ENCODE results near the gene TAS2R16.

The TAS2R16 gene, protein sequence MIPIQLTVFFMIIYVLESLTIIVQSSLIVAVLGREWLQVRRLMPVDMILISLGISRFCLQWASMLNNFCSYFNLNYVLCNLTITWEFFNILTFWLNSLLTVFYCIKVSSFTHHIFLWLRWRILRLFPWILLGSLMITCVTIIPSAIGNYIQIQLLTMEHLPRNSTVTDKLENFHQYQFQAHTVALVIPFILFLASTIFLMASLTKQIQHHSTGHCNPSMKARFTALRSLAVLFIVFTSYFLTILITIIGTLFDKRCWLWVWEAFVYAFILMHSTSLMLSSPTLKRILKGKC

DNA sequence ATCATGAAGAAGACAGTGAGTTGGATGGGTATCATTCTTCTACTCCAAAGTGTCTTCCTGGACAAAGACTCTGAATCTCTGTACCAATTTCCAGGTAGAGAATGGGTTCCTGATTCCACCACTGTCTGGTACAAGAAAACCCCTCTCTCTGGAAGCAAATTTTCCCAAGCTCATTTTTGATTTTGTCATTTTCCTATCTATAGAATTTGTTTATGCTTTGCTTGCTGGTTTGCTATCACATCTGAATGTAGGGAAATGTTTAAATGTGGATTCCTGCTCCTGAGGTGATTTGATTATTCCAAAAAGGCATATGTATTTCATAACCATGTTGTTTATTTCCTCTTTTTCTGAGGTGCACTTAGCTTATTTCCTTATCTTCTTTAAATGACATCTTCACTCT is at the start of gene TAS2R16:
Gene TAS2R16 (minus strand): TSS at position 101 of the 400 bp plus-strand sequence. CDS start 66 bp downstream, at position 35.
- DNase-seq (ENCODE audit: low read depth, low spot score) = no peak

DNA sequence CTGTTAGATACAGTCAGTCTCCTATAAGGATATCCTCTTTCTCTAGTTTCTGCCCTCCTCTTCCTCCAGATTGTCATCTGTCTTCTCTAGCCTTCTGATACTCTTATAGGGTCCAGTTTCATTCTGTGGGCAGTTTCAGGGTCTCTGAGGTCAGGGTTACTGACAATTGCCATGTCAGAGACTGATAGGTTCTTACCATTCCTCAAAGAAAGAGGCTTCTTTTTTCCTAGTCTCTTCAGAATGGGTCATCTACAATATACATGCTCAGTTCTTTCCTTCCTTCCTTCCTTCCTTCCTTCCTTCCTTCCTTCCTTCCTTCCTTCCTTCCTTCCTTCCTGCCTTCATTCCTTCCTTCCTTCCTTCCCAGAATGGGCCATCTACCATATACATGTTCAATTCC is 48.1 kb upstream of the TAS2R16 start:
- no peak for DNase-seq (ENCODE audit: low read depth, low spot score)

DNA sequence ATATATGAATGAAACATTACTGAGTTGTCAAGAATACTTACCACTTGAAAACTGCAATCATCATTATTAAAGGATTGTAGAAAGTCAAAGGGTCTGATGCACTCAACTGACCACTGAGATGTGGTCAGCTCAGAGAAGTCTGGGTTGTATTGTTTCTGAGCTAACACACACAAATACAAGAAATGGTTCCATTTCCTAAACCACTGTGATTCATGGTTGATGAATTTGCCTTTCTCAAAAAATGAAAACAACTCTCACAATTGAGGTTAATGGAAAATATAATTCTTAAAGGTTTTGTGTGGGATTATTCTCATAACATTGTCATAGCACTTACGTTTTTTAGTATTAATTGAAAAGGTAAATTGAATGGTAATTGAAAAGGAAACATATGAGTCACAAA is 45.6 kb upstream of the TAS2R16 start:
- no peak for DNase-seq (ENCODE audit: low read depth, low spot score)

DNA sequence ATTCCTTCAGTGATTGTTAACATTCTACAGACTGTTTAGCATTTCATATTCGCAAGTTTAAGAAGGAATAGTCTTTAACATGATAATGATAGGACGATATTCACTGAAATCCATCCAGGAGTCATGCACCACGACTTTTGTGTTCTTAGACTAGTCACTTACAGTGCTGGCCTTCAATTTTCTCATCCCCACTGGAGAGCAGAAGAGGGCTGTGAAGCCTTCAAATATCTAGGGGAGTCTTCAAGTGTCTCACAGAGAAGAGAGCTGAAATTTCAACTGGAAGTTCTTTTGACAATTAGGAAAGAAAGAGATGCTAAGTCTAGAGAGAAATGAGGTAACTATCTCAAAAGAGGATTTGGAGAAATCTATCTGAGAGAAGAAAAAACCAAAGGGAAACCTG is 43.8 kb upstream of the TAS2R16 start:
- no peak for DNase-seq (ENCODE audit: low read depth, low spot score)

DNA sequence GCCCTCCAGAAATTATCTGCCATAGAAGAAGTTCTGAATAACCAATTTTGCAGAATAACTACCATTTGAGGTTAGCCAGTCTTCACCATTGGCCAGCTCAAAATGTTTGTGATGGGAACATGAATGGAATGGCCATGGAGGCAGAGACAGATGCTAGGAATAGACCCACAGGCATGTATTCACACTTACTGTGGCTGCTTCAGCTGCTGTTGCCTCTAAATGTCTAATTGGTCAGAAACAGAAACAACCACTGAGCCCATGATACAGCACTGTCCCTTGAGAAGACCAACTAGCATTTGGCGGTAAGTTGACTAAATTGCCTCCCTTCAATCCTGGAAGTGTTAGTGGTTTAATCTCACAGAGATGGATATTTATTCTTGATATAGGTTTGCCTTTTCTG is 38.6 kb upstream of the TAS2R16 start:
- DNase-seq (ENCODE audit: low read depth, low spot score) = no peak

DNA sequence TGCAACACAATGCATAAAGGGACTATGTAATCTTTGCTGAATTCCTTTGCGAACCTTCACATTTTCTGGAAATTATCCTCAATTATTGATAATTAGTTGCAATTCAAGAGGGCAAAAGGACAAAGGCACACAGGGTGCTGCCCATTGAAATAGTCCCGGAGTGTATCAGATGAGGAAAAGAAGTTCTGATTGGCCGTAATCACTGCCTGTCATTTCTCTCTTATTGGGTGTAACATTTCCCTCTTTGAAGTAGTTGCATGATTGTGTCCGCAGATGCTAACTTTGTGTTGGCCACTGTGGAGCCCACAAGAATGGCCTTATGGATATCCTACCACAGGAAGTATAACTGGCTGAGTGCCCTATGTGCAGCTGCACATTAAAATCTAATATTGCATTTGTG is 35.1 kb upstream of the TAS2R16 start:
- no peak for DNase-seq (ENCODE audit: low read depth, low spot score)

DNA sequence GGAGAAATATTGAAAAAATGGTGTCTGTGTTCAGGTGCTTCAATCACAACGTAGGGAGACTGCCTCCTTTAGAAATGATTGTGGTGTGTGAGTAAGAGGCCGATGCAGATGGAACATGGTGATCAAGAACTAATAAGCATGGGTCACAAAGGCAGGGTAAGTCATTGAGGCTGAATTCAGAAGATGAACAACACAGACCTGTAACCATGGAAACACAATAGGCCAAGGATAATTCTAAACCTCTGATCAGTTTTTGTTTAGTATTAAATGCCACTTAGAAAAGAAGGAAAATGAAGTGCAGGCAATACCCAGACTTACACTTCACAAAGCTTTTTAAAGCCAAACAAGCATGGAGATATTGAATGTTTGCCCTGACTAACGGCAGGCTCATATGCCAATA is 32.8 kb upstream of the TAS2R16 start:
- no peak for DNase-seq (ENCODE audit: low read depth, low spot score)

DNA sequence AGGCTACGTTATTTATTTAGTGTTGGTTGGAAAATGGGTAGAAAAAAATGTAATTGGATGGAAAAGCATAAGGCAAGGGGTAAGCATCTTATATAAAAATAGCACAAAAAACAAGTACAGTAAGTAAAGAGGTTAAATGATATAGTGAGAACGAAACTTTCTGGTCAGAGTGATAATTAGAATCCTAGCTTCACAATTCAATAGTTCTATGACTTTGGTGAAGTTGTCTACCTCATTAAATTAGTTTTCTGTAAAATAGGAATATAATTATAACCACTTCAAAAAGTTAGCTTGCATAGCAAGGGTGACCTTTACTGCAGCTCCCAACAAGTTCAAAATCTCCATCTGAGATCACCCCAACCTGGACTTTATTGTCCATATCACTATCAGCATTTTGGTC is 30.8 kb upstream of the TAS2R16 start:
- no peak for DNase-seq (ENCODE audit: low read depth, low spot score)

DNA sequence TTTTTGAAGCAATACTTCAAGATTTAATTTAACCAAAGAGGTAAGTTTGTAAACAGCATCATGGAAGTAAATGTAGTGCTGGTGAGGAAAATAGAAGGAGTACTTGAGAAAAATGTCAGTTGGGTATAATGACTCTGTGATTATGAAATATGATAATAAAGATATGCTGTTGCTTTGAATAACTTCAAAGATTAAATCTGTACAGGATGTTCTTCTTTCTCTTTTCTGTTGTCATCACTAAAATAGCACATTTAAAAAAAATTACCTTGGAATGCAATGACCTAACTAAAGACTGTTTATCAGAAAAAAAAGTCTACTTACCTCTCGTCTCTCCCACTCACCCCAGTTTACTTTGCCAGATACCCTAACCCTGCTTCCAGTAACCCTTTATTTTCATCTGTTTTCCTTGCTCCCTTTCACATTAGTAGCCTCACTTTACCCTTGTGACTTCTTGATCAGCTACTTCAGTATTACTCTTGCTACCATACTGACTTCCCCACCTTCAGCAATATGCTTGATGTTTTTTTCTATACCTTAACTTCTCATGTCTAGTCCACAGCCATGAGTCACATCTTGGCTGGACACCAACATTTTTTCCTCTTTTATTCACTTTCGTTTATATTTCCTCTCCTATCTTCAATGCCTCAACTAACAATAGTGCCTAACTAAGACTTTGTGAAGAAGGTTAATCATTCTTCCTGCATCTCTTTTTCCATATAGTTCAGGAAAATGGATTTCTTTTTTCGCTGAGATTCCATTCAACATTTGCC is 29.7 kb upstream of the TAS2R16 start:
- no peak for DNase-seq (ENCODE audit: low read depth, low spot score)

DNA sequence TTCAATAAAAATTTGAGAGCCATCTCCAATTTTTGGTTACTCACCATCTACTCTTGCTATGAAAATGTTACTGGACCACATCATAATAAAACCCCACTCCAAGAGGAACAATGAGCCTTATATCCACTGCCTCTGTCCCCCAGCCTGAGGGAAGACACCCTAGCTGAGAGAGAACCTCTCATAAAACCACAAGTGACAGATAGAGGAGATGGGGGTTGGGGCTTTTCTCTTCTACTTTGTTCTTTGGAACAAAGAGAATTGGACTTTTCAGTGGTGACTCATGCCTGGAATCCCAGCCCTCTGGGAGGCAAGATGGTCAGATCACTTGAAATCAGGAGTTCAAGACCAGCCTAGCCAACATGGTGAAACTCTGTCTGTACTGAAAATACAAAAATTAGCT is 27.6 kb upstream of the TAS2R16 start:
- DNase-seq (ENCODE audit: low read depth, low spot score) = no peak

DNA sequence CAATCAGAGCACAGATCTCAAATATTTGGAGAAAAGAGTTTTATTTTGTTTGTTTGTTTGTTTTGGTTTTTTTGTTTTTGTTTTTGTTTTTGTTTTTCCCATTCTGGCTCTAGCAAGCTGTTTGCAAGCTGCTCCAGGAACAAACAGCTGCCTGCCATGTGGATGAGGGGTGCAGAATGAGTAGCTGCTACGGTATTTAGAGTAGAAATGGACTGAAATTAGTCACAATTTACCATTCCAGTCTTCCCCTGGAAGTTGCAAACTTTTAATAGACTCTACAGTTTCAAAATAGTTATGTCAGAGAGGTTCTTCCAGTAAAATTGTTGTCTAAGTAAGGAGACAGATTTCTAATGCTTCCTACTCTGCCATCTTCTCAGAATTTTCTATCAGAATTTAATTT is 27.1 kb upstream of the TAS2R16 start:
- DNase-seq (ENCODE audit: low read depth, low spot score) = no peak

DNA sequence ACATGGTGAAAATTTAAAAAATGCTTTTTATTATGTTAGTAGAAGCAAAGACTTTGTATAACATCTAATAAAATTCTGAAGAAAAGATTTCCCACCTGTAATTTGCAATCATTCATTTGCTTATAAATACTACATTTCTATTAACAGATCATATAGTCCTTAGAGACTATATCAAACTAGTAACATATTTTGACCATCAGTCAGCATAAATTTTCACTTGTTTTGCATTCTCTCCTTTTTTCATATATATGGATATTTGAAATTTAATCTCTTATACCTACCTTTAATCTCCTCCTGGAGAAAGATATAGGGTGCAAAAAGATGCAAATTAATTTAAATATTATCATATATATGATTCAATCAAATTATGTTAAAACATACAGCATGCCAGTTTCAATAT is 16.9 kb upstream of the TAS2R16 start:
- no peak for DNase-seq (ENCODE audit: low read depth, low spot score)

DNA sequence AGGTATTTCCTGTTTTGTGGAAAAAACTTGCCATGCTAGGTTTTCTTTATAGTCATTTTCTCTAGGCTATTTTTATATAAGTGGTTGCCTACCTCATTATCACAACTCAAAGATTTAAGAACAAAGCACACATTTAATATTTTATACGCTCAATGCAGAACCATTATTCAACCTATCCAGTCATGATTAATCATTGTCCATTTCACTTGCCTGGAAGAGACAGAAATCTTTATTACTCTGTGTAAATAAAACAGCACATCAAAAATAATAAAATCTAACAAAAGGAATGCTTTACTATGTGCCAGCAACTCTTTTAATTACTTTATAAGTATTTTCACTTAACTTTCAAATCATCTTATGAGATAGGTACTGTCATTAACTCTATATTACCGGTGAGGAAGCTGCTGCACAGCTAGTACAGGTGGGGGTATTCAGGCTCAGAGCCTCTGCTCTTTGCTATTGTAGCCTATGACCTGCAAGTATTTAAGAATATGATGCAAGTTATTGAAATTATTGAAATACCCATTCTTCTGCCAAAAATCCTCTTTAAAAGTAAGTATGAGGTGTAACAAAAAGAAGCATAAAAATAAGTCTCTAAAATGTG is 16.4 kb upstream of the TAS2R16 start:
- DNase-seq (ENCODE audit: low read depth, low spot score) = no peak

DNA sequence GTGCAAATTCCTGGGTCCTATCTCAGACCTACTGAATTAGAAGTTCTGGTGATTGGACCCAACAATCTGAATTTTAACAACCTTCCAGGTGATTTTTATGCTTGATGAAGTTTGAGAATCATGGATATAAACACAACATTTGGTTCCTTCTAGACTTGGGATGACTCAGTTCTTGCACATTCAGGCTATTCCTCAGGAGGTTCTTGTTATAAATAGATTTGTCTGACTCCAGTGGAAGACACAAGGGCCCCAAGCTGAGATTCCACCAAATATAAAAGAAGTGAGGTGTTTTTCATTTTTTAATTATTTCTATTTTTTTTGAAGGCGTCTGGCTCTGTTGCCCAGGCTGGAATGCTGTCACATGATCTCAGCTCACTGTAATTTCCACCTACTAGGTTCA is 9.4 kb upstream of the TAS2R16 start:
- no peak for DNase-seq (ENCODE audit: low read depth, low spot score)

DNA sequence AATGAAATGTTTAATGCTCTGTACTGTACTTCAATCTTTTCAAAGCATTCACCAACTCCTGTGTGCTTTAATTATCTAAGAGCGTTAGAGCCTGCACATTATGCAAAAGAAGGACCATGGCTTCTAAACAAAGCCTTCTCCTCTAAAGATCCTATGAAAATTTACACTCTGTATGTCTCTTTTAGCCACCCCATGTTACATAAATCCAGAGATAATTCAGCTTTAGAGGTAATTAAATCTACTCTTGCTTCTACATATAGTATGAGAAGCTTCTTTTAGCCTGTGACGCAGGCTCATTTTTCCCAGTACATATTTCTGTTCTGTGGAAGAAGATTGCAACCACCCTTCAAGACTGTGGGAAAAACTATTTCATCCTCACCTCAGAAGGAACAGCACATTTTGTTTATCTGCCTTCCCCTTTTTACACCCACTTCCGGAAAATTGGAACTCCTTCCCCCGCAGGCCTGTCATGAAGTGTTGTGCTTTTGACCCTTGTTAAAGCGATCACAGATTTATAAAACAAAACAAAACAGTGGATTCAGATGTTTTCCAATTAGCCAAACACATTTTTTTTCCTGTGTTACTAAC is 8.1 kb upstream of the TAS2R16 start:
- DNase-seq (ENCODE audit: low read depth, low spot score) = no peak

DNA sequence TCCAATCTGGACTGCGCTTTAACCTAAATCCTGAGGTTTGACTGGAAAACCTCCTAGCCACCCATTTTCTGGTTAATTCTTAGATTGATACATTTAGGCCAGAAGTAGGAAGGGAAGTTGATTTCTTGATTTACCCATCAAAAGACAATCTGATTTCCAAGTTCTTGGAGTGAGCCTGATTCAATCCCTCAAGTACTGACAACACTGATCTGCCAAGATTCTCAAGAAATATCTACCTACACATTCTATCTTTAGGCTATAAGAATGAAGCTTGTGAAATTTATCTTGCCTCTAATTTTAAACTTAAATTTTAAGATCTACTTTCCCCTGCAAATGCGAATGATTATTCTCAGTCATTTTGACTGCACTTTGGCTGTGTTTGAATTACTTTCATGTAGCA is 5.9 kb downstream of the TAS2R16 start:
- DNase-seq (ENCODE audit: low read depth, low spot score) = no peak

DNA sequence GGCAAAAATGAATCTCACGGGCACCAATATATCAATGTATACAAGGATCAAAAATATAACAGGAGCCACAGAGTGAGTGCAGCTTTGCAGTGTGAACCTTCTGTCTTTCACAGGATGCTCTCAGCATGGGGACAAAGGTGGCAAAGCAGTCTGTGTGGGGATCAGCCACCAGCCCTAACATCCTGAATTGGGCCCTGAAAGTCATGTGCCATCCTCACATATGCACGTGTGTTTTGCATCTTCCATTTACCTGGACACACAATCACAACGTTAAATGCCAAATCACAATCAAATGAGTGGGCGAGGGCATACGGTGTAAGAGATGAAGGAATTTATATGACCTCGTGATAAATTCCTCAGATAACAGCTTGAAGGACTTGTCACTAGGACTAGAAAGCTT is 6.5 kb downstream of the TAS2R16 start:
- no peak for DNase-seq (ENCODE audit: low read depth, low spot score)

DNA sequence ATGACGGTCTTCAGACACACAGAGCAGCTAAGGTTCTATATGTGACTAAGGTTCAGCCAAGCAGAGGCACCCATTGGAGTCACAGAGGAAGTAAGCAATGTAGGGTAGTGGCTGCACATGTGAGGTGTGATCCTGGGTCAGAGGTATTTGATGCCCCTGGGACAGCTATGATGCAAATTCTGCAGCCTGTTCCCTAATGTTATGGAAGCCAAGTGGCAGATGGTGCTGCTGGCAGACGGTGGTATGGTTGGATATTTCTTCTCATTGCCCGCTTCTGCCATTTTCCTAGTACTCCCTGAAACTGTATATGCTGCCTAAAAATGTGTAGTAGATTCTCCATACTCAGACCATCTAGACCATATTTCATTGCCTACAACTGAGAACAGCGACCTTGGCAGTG is 7.2 kb downstream of the TAS2R16 start:
- DNase-seq (ENCODE audit: low read depth, low spot score) = no peak

DNA sequence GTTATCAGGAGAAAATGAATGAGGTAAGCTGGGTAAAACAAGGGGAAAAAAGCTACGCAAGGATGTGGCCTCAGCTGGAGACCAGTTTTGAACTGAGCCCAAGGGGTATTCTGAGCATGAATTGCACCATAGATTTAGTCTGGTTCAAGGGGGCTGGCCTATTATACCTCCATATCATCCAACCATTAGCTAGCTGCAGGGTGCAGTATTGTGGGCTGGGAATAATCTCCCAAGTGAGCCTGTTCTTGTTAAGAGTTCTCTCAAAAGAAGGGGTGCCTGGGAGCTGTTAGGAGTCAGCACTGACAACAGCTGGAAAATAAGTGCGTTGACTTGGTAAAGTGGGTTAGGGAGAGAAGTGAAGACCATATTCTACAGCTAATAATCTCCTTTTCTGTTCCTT is 8.0 kb downstream of the TAS2R16 start:
- no peak for DNase-seq (ENCODE audit: low read depth, low spot score)

DNA sequence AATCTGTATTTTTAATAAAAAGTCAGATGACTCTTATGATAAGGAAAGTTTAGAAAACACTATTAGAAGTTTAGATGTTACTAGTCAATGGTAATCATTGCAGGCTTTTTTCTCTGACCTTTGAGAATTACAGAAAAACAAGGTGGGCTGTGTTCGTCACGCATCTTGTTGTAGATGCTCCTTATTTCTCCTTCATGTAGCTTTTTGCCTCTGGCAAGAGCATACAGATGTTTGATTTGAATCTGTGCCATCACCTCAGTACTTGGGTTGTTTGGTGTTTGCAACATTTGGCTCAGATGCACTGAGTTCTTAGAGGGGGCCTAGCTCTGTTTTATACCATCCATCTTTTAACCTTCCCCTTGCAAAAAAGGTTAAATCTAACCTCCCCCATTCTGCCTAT is 11.5 kb downstream of the TAS2R16 start:
- no peak for DNase-seq (ENCODE audit: low read depth, low spot score)

DNA sequence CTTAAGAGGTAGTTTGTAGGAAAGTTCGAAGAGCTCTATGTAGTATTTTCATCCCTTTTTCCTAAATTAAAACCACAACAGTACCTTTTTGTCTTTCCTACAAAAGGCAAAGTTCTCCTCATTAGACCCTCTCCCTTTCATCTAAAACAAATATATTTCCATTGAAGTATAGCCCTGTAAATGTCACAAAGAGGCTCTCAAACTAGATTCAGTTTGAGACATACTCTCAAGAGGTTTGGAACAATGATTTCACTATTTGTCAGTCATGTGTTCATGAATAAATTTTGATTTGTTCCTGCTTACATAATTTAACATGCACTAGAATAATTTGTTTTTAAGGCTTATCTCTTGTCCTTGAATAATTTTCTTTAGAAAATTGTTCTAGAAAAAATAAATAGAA is 12.2 kb downstream of the TAS2R16 start:
- no peak for DNase-seq (ENCODE audit: low read depth, low spot score)

DNA sequence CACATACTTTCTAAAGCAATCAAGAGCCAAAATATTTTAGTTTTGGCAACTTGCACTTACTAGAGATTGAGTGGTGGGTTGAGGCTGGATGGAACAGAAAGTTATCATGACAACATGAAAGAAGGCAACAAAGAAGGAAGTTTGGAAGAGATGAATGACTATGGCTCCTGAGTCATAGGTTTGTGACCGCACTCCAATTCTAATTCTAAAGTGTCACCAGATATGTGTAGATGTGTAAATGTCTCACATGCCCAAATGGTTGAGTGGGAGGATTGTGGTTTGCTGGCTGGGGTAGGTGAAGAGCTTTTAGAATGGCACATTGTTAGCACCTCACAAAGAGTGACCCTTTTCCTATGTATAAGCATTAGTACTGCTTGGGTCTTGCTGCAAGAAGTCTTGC is 20.2 kb downstream of the TAS2R16 start:
- no peak for DNase-seq (ENCODE audit: low read depth, low spot score)

DNA sequence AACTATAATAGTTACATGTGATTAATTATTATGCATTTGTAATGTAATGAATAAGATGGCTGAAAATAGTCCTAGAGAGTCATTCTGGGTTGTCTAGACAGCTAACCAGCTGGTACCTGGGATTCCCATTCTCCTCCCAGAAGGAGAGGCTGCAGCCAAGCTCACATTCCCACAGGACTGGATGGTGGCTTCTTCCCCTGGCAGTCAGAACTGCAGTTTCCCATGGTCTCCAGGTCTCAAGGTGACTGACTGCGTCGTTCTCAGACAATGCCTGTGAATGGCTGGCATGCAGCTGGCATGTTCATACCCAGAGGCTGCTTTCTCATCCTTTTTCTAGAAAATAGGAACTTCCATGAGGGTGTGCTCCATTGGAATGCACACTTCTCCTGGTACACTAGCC is 21.3 kb downstream of the TAS2R16 start:
- DNase-seq (ENCODE audit: low read depth, low spot score) = no peak

Measured in brain pericyte (primary cell).